Glutamatergic neuron (in vitro differentiated cells): ENCODE measurements around the gene PRRT1. TPM values are rescaled to one million over a fixed set of nuclear protein-coding genes. Genes with fewer than 3 reads are reported as not detected.

ENCODE experiments used
- DNase-seq: peaks from one replicate; pipeline ENCODE4 v3.0.0; 2022
- H3K27ac Mint-ChIP-seq: one replicate; pipeline ENCODE4 v1.8.0; 2020; ENCODE audit warnings: mild to moderate bottlenecking, mixed read lengths, inconsistent platforms; ENCODE audit not compliant: unreplicated experiment
- H3K27me3 Mint-ChIP-seq: one replicate; pipeline ENCODE4 v1.8.0; 2020; ENCODE audit warnings: mild to moderate bottlenecking, moderate library complexity, mixed read lengths, inconsistent platforms; ENCODE audit not compliant: unreplicated experiment
- H3K36me3 Mint-ChIP-seq: one replicate; pipeline ENCODE4 v1.8.0; 2020; ENCODE audit warnings: mild to moderate bottlenecking, mixed read lengths, inconsistent platforms; ENCODE audit not compliant: unreplicated experiment
- H3K4me1 Mint-ChIP-seq: one replicate; pipeline ENCODE4 v1.8.0; 2020; ENCODE audit warnings: mild to moderate bottlenecking, low read depth, mixed read lengths, inconsistent platforms; ENCODE audit not compliant: unreplicated experiment
- H3K4me3 Mint-ChIP-seq: one replicate; pipeline ENCODE4 v1.8.0; 2020; ENCODE audit warnings: mild to moderate bottlenecking, mixed read lengths, inconsistent platforms; ENCODE audit not compliant: unreplicated experiment
- H3K9me3 Mint-ChIP-seq: one replicate; pipeline ENCODE4 v1.8.0; 2020; ENCODE audit warnings: mild to moderate bottlenecking, moderate library complexity, mixed read lengths, inconsistent platforms; ENCODE audit not compliant: unreplicated experiment
- total RNA-seq: library from RNA; stranded (reverse); fragmentation: NEBNext Ultra II Directional; extraction: Animal tissue kit (Norgen Biotek cat#: 25700); gene quantifications from one replicate; pipeline ENCODE4 v1.2.1, GENCODE V29; 2021; ENCODE audit not compliant: unreplicated experiment
- TF ChIP-seq, protein P1 (sequence below): fragments of 200-600 bp; sonication (generic); IDR thresholded peaks from one replicate; pipeline ENCODE4 v1.5.0; 2021; ENCODE audit not compliant: partially characterized antibody, unreplicated experiment

The PRRT1 gene
- total RNA-seq, 1 donor from 2014 or later, result 5.1 TPM

DNA sequence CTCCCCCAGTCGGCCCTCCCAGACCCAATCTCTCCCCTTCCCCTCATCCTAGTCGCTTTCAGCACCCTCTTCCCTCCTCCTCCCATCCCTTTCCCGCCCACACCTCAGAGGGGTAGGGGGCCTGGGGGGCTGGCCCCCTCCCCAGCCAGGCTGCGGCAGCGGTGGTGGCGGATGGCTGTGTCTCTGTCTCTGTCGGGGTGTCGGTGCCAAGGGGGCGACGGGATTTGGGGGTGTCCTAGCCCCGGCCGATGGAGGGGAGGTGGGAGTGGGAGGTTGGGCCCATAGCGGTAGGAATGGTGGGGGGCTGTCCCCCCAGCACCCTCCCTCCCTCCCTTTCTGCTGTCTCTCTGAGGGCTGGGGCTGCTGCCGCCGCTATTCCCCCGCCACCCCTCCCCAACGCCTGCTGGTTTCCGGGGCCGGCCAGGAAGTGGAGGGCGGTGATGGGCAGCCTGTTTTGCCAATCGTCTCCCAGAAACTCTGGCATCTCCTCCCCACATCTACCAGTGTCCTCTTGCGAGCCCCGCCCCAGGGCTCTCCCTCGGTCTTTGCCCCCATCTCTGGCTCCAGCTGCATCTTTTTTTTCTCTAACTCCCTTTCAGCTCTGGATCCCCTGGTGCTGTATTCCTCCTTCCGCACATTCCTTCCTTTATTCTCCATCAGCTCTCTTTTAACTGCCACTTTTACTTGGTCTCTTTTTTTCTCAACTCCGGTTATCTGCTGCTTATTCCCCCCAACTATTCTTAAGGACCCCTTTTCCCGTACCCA is 24.2 kb upstream of the PRRT1 start, which contains the start of gene AGPAT1:
AGPAT1 (minus strand) TSS at position 374 of the 765 bp plus-strand sequence. CDS start 4,588 bp downstream, outside the sequence.
- H3K27me3 Mint-ChIP-seq, result peaks cover 23% of the 10 kb centered on the region
- peaks cover 40% of the 10 kb centered on the region for H3K4me1 Mint-ChIP-seq
- H3K27ac Mint-ChIP-seq, result peak within 1 kb of the TSS; percentile 97
- peak within 1 kb of the TSS; percentile 94 for H3K4me3 Mint-ChIP-seq
- H3K9me3 Mint-ChIP-seq, result peaks cover 22% of the 10 kb centered on the region
- peak; percentile 99 for DNase-seq
- H3K36me3 Mint-ChIP-seq, result peaks cover 5% of the 10 kb centered on the region
- TF ChIP-seq, protein P1, sequence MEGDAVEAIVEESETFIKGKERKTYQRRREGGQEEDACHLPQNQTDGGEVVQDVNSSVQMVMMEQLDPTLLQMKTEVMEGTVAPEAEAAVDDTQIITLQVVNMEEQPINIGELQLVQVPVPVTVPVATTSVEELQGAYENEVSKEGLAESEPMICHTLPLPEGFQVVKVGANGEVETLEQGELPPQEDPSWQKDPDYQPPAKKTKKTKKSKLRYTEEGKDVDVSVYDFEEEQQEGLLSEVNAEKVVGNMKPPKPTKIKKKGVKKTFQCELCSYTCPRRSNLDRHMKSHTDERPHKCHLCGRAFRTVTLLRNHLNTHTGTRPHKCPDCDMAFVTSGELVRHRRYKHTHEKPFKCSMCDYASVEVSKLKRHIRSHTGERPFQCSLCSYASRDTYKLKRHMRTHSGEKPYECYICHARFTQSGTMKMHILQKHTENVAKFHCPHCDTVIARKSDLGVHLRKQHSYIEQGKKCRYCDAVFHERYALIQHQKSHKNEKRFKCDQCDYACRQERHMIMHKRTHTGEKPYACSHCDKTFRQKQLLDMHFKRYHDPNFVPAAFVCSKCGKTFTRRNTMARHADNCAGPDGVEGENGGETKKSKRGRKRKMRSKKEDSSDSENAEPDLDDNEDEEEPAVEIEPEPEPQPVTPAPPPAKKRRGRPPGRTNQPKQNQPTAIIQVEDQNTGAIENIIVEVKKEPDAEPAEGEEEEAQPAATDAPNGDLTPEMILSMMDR, result no peak

DNA sequence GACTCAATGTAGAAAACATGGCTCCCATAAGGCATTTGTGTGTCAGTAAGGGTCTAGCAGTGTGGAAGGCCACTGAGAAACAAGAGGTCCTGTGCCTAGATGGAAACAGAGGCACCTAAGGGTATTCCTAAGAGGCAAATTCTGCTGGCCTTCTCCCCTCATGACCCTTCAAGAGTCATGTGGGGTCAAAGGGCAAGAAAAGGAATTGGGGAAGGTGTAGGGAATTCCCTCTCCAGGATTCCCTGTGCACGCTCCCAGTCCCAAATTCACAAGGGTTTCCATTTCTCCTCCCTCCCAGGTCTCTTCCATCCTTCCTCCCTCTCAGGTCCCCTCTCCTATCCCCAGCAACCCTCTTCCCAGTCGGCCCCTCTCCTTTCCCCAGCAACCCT is 23.6 kb upstream of the PRRT1 start:
- Mint-ChIP-seq H3K27me3 (peaks cover 22% of the 10 kb centered on the region), H3K4me3 (peak overlapping the region; percentile 94), H3K27ac (peak overlapping the region; percentile 95), H3K4me1 (peaks cover 36% of the 10 kb centered on the region), H3K36me3 (peaks cover 5% of the 10 kb centered on the region), H3K9me3 (peaks cover 22% of the 10 kb centered on the region)
- no peak for DNase-seq
- TF ChIP-seq, protein P1, result no peak

DNA sequence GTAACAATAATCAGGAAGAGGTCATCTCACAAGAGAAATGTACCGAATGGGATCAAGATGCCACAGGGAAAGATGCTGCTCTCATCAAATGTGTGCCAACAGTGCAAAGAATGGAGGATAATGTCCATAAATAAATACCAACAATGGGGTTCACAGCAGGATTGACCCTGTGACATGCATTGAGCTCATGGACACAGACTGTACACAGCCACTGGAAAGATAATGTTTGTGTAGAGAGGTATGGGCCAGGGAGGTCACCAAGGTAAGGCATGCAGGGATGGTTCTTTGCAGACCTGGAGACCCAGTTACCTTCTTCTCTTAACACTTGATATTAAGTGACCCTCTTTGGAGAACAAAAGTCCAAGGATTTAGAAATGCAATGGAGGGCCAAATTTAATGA is 22.7 kb upstream of the PRRT1 start:
- TF ChIP-seq, protein P1, result no peak
- no peak for DNase-seq
- peaks cover 28% of the 10 kb centered on the region for H3K4me1 Mint-ChIP-seq
- peaks cover 11% of the 10 kb centered on the region for H3K36me3 Mint-ChIP-seq
- H3K9me3 Mint-ChIP-seq, result peaks cover 22% of the 10 kb centered on the region
- H3K27ac Mint-ChIP-seq, result peak overlapping the region; percentile 34
- H3K27me3 Mint-ChIP-seq, result peaks cover 22% of the 10 kb centered on the region
- H3K4me3 Mint-ChIP-seq, result peak overlapping the region; percentile 94

DNA sequence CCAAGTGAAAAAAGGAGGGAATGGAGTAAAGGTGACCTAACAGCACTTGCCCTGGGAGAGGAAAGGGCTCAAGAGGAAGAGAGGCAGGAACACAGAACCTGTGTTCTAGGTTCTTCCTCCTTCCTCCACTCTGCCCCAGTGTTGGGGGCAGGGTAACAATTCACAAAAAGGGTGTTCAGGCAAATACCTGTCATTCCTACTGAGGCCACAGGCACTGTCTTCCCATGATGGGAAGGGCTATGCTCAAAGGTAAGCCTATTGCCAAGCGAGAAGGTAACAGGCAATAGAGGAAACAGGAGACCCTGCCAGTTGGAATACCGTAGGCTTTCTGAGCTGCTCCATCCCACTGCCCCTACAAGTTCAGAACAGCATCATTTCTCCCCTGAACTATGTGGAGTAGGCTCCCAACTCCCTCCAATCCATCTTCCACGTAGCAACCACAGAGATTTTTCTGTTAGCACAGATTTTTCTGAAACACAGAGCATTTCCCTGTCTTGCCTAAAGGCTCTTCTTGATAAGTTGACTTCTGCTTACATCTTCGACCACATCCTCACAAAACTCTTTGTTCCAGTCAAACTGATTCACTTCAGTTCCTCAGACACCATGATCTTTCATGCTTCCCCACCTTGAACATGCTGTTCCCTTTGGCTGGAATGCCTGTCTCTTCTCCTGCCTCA is 21.4 kb upstream of the PRRT1 start:
- TF ChIP-seq, protein P1, result no peak
- no peak overlapping the region for H3K27ac Mint-ChIP-seq
- DNase-seq, result no peak
- peaks cover 17% of the 10 kb centered on the region for H3K9me3 Mint-ChIP-seq
- H3K4me3 Mint-ChIP-seq, result peak overlapping the region; percentile 94
- peaks cover 14% of the 10 kb centered on the region for H3K27me3 Mint-ChIP-seq
- H3K4me1 Mint-ChIP-seq, result peaks cover 25% of the 10 kb centered on the region
- H3K36me3 Mint-ChIP-seq, result peaks cover 6% of the 10 kb centered on the region

DNA sequence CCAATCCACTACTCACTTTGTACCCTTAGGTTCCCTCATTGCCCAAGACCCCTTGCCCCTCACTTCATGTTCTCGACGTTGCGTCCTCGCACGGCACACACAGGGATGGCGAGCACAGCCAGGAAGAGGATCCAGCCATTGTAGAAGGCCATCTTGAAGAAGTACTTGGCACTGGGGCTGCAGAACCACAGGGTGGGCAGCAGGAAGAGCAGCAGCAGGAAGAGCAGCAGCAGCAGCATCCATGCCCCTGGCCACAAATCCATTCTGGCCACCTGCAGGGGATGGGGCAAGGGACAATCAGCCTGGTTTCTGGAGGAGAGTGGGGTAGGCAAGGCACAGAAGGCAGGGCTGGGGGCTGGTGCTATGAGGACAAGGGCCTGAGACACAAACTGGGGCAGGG is 19.5 kb upstream of the PRRT1 start:
- Mint-ChIP-seq H3K27ac (no peak overlapping the region), H3K4me1 (peaks cover 23% of the 10 kb centered on the region), H3K27me3 (peaks cover 6% of the 10 kb centered on the region), H3K9me3 (peaks cover 13% of the 10 kb centered on the region), H3K4me3 (peak overlapping the region; percentile 18), H3K36me3 (peaks cover 6% of the 10 kb centered on the region)
- DNase-seq, result no peak
- TF ChIP-seq, protein P1, result no peak
